ENCODE measurements around the gene LRRC8A. TPM values are rescaled to one million over a fixed set of nuclear protein-coding genes. Genes with fewer than 3 reads are reported as not detected.

The LRRC8A gene
- total and polyA plus RNA-seq, 2 of the 13 experiments (the other 11 are each of a cell fraction or from before 2014, with no cell fraction given) = 16.1 to 40.6 TPM

- TF ChIP-seq ARID4A (CRISPR knock-in tag; IDR thresholded peaks at IDR 0.05; ENCODE audit: borderline replicate concordance) (peak; percentile 67; the same call in 1 of the 2 replicates), STAT5B (CRISPR knock-in tag; IDR thresholded peaks at IDR 0.05) (no peak), ZBTB25 (CRISPR knock-in tag; IDR thresholded peaks at IDR 0.05) (peak; percentile 78), HIVEP1 (CRISPR knock-in tag; IDR thresholded peaks at IDR 0.05) (0 out of 2 replicates have a peak, but pooled peaks have one; percentile 13), ZNF816 (CRISPR knock-in tag; IDR thresholded peaks at IDR 0.05; ENCODE audit: borderline replicate concordance) (no peak), NPAS2 (CRISPR knock-in tag; IDR thresholded peaks at IDR 0.05; ENCODE audit: borderline replicate concordance) (no peak), TCF7L2 (IDR thresholded peaks at IDR 0.05; ENCODE audit: low read depth, low read length) (no peak), SNAPC4 (CRISPR knock-in tag; IDR thresholded peaks at IDR 0.05) (no peak), ZC3H4 (CRISPR knock-in tag; IDR thresholded peaks at IDR 0.05; ENCODE audit: borderline replicate concordance) (0 out of 2 replicates have a peak, but pooled peaks have one; percentile 4), ZNF430 (CRISPR knock-in tag; IDR thresholded peaks at IDR 0.05) (0 out of 2 replicates have a peak, but pooled peaks have one; percentile 51), ZNF563 (CRISPR knock-in tag; IDR thresholded peaks at IDR 0.05) (peak; percentile 34; the same call in 1 of the 2 replicates), POLR2G (IDR thresholded peaks at IDR 0.05; ENCODE audit: low read depth, low read length) (peak; percentile 62; the same call in 1 of the 2 replicates), KMT2A (CRISPR knock-in tag; IDR thresholded peaks at IDR 0.05) (peak; percentile 73; the same call in 1 of the 2 replicates), CREB1 (IDR thresholded peaks at IDR 0.05) (peak; percentile 99), CREB1 (CRISPR knock-in tag; IDR thresholded peaks at IDR 0.05) (peak; percentile 95), ZC3H13 (CRISPR knock-in tag; IDR thresholded peaks at IDR 0.05) (0 out of 2 replicates have a peak, but pooled peaks have one; percentile 49), GABPB1 (CRISPR knock-in tag; IDR thresholded peaks at IDR 0.05) (peak; percentile 96), ELF4 (CRISPR knock-in tag; IDR thresholded peaks at IDR 0.05; ENCODE audit: borderline replicate concordance) (no peak), ZMYM2 (CRISPR knock-in tag; IDR thresholded peaks at IDR 0.05) (no peak)
These were observed at the start of gene LRRC8A, which contains the start of gene KYAT1 (continued) for GRCh38 chr9:128881884-128882676.
